NCI-H460 (cell line): ENCODE results near the gene IFI27. TPM values are rescaled to one million over a fixed set of nuclear protein-coding genes. Genes with fewer than 3 reads are reported as not detected.

ENCODE experiments used
- DNase-seq: peaks from one replicate; pipeline ENCODE4 v3.0.0-alpha.2; 2016; ENCODE audit warnings: low read depth; ENCODE audit errors: extremely low read depth
- total RNA-seq: library from RNA; depleted of rRNA; stranded (reverse); fragments of >200 nt; shearing (Covaris generic); gene quantifications from 2 replicates; pipeline ENCODE4 v1.2.3, GENCODE V29; 2014

Gene IFI27
- total RNA-seq, 1 experiment from 2014 or later = 1.6 TPM

- no peak for DNase-seq
These were observed 13.3 kb downstream of the IFI27 start for GRCh38 chr14:94123868-94124267.

- no peak for DNase-seq
These were observed 14.2 kb downstream of the IFI27 start for GRCh38 chr14:94124582-94125377.

GRCh38 chr14:94125659-94126418 is 15.3 kb downstream of the IFI27 start:
- DNase-seq = no peak

GRCh38 chr14:94126419-94126677 is 15.8 kb downstream of the IFI27 start:
- DNase-seq = no peak

- no peak for DNase-seq
These were observed 16.3 kb downstream of the IFI27 start for GRCh38 chr14:94126800-94127199.

GRCh38 chr14:94127330-94127729 is 16.8 kb downstream of the IFI27 start:
- DNase-seq = no peak

GRCh38 chr14:94128216-94128839 is 17.8 kb downstream of the IFI27 start:
- no peak for DNase-seq

GRCh38 chr14:94129111-94129757 is 18.7 kb downstream of the IFI27 start, which contains the start of gene IFI27L2:
IFI27L2 (minus strand) TSS chr14:94129604; CDS start chr14:94129564, 40 bp downstream.
- peak; percentile 76 for DNase-seq

- DNase-seq = peak; percentile 40
These were observed 19.4 kb downstream of the IFI27 start for GRCh38 chr14:94129758-94130414.

GRCh38 chr14:94132285-94132887 is 21.9 kb downstream of the IFI27 start:
- DNase-seq = peak; percentile 77

- no peak for DNase-seq
These were observed 24.9 kb downstream of the IFI27 start for GRCh38 chr14:94135476-94135875.

- DNase-seq = peak; percentile 84
These were observed 26.2 kb downstream of the IFI27 start for GRCh38 chr14:94136575-94137331.

GRCh38 chr14:94138251-94138650 is 27.7 kb downstream of the IFI27 start:
- no peak for DNase-seq

- no peak for DNase-seq
These were observed 28.5 kb downstream of the IFI27 start for GRCh38 chr14:94139006-94139405.

GRCh38 chr14:94139421-94139820 is 28.9 kb downstream of the IFI27 start:
- no peak for DNase-seq

- DNase-seq = no peak
These were observed 31.7 kb downstream of the IFI27 start for GRCh38 chr14:94142247-94142646.

GRCh38 chr14:94142836-94143235 is 32.3 kb downstream of the IFI27 start:
- DNase-seq = no peak

- no peak for DNase-seq
These were observed 32.7 kb downstream of the IFI27 start for GRCh38 chr14:94143239-94143638.

GRCh38 chr14:94143711-94144110 is 33.2 kb downstream of the IFI27 start:
- DNase-seq = no peak
